Osteoblast (primary cell): ENCODE data around the gene PRR33. TPM values are rescaled to one million over a fixed set of nuclear protein-coding genes. Genes with fewer than 3 reads are reported as not detected.
A peak's percentile ranks its signal among the peaks of the same experiment; 100 is the strongest.

Experiments
- DNase-seq: peaks from one replicate; pipeline ENCODE4 v3.0.0; 2011; ENCODE audit warnings: low spot score, mixed read lengths; ENCODE audit not compliant: insufficient read length; ENCODE audit errors: missing footprints
- H2AFZ ChIP-seq: 2 replicates; pipeline ENCODE4 v1.6.0; 2011; ENCODE audit warnings: mild to moderate bottlenecking, low read length
- H3K27ac ChIP-seq: 2 replicates; pipeline ENCODE4 v1.5.1; 2011; ENCODE audit warnings: mild to moderate bottlenecking, low read depth, low read length, moderate library complexity
- H3K27me3 ChIP-seq: 2 replicates; pipeline ENCODE4 v1.6.0; 2012; ENCODE audit warnings: mild to moderate bottlenecking, control low read depth, inconsistent platforms, low read length, moderate library complexity; ENCODE audit not compliant: insufficient read depth
- H3K36me3 ChIP-seq: 2 replicates; pipeline ENCODE4 v1.5.1; 2011; ENCODE audit warnings: mild to moderate bottlenecking, low read length, control low read depth, moderate library complexity; ENCODE audit not compliant: insufficient read depth
- H3K4me1 ChIP-seq: 2 replicates; pipeline ENCODE4 v1.5.1; 2011; ENCODE audit warnings: mild to moderate bottlenecking, low read length, control low read depth, moderate library complexity; ENCODE audit not compliant: insufficient read depth
- H3K4me2 ChIP-seq: 2 replicates; pipeline ENCODE4 v1.6.0; 2011; ENCODE audit warnings: mild to moderate bottlenecking, low read length; ENCODE audit not compliant: insufficient read depth
- H3K4me3 ChIP-seq: fragments of 200-600 bp; sonication (generic); 3 replicates; pipeline ENCODE4 v1.5.1; 2012; ENCODE audit warnings: mild to moderate bottlenecking, low read length, inconsistent platforms; ENCODE audit not compliant: insufficient read depth
- H3K79me2 ChIP-seq: 2 replicates; pipeline ENCODE4 v1.6.0; 2012; ENCODE audit warnings: mild to moderate bottlenecking, low read length, control low read depth, inconsistent platforms; ENCODE audit not compliant: insufficient read depth
- H3K9me3 ChIP-seq: 2 replicates; pipeline ENCODE4 v1.5.1; 2011; ENCODE audit warnings: low read depth, low read length, control low read depth
- H4K20me1 ChIP-seq: 2 replicates; pipeline ENCODE4 v1.6.0; 2012; ENCODE audit warnings: mild to moderate bottlenecking, low read length, control low read depth; ENCODE audit not compliant: insufficient read depth
- CTCF ChIP-seq: IDR thresholded peaks from 2 replicates; pipeline ENCODE4 v1.5.1; 2011; ENCODE audit warnings: mild to moderate bottlenecking, low read depth, low read length, moderate library complexity; ENCODE audit errors: extremely low read depth
- total RNA-seq: library from RNA; depleted of rRNA; stranded (reverse); fragments of >200 nt; gene quantifications from 2 replicates; pipeline ENCODE4 v1.2.3, GENCODE V29; 2012

The PRR33 gene
- total RNA-seq, 1 donor: not detected

DNA sequence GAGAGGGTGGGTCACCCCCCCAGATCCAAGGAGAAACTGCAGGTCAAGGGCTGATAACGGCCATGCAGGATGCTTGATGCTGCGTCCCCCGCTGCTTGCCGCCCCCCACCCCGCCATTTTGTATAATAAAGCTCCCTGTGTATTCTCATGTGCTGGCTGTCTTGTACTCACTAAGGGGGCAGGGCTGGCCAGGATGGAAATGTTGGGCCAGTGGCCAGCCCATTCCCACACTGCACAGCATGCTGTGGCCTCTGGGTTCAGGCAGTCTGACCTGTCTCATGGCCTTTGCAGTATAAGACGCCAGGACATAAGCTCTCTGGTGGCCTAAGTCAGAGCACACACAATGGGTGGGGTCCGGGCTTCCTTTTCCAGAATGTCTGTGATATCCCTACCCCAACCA, 421 bp upstream of the PRR33 start:
- H3K9me3 ChIP-seq: no peaks in the 10 kb centered on the region
- no peaks in the 10 kb centered on the region for H3K36me3 ChIP-seq
- H2AFZ ChIP-seq: no peak overlapping the region
- no peaks in the 10 kb centered on the region for H4K20me1 ChIP-seq
- no peak overlapping the region for H3K4me3 ChIP-seq
- H3K4me1 ChIP-seq: no peaks in the 10 kb centered on the region
- no peak for DNase-seq
- no peaks in the 10 kb centered on the region for H3K79me2 ChIP-seq
- H3K27ac ChIP-seq: no peak overlapping the region
- TF ChIP-seq CTCF: no peak
- peaks cover 7% of the 10 kb centered on the region for H3K27me3 ChIP-seq
- no peak overlapping the region for H3K4me2 ChIP-seq

DNA sequence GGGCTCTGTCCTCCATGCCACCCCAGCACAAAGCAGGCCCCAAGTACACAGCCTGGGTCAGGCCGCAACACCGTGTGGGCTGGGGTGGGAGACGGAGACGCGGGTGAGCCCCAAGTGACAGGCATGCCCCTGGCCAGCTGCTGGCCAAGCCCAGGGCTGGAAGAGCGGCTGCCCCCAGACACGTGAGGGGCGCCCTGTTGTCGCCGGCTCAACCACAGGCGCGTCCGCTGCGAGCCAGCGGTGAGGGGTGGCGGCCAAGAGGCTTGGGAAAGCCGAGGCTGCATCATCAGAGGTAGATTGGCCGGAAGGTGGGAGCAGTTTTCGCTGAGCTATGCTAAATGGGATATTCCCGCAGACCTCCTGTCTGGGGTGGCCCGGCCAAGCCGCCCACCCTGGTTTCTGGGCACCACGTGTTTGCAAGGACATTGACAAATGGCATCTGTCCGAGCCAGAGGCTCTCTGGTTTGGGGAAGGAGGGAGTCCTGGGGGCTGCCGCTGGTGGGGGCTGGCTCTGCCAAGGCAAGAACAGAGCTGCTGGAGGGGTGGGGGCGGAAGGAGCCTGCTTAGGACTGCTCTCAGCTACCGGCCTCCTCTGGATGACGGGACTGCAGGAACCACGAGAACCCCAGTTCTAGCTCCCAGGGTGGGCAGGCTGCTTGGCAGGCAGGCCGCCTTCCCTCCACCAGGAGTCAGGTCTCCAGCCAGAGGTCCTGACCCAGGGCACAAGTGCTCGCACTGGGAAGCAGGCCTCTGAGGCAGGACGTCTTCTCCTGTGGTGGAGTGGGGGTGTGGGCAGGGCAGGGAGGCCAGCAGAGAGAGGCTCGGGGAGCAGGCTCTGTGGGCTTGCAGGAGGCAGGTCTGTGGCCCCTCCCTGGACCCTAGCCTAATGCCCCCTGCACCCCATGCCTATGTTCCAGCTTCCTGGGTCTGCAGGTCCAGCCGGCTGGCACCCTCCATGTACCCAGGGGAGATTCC, 552 bp downstream of the PRR33 start:
- no peak overlapping the region for H2AFZ ChIP-seq
- no peaks in the 10 kb centered on the region for H3K27me3 ChIP-seq
- no peak overlapping the region for H3K27ac ChIP-seq
- no peaks in the 10 kb centered on the region for H3K36me3 ChIP-seq
- TF ChIP-seq CTCF: no peak
- DNase-seq: peak; percentile 79
- H3K9me3 ChIP-seq: no peaks in the 10 kb centered on the region
- H4K20me1 ChIP-seq: no peaks in the 10 kb centered on the region
- H3K4me1 ChIP-seq: no peaks in the 10 kb centered on the region
- H3K4me2 ChIP-seq: no peak overlapping the region
- H3K79me2 ChIP-seq: no peaks in the 10 kb centered on the region
- H3K4me3 ChIP-seq: no peak overlapping the region

GRCh38 chr11:1889941-1890855, 1.5 kb downstream of the PRR33 start:
- no peak for TF ChIP-seq CTCF
- DNase-seq: peak; percentile 80
- Histone ChIP-seq H3K27ac (no peak overlapping the region), H4K20me1 (no peaks in the 10 kb centered on the region), H2AFZ (no peak overlapping the region), H3K79me2 (no peaks in the 10 kb centered on the region), H3K4me2 (no peak overlapping the region), H3K36me3 (peaks cover 2% of the 10 kb centered on the region), H3K9me3 (no peaks in the 10 kb centered on the region), H3K4me1 (no peaks in the 10 kb centered on the region), H3K27me3 (no peaks in the 10 kb centered on the region), H3K4me3 (no peak overlapping the region)
